HG03378 (cell line): ENCODE data around the gene PLEKHH3.
"Not testable (repeated sequence)": the region's sequence is repeated elsewhere in the genome, so short reads cannot be mapped to it uniquely, and the experiment has no call there.

Experiments used
- ATAC-seq: cut with Tn5 transposase; IDR thresholded peaks from one replicate; pipeline ENCODE4 v1.9.1; 2021; ENCODE audit warnings: mild to moderate bottlenecking, moderate library complexity; ENCODE audit not compliant: unreplicated experiment

Gene PLEKHH3

GRCh38 chr17:42673266-42673884, 3.4 kb downstream of the PLEKHH3 start:
- ATAC-seq, result no peak

- no peak for ATAC-seq
Observed at GRCh38 chr17:42672038-42672437, 4.8 kb downstream of the PLEKHH3 start.

GRCh38 chr17:42670789-42671657, 5.8 kb downstream of the PLEKHH3 start:
- no peak for ATAC-seq

GRCh38 chr17:42669977-42670788, 6.6 kb downstream of the PLEKHH3 start:
- ATAC-seq, result no peak

- ATAC-seq, result no peak
Observed at GRCh38 chr17:42669705-42669976, 7.2 kb downstream of the PLEKHH3 start.

- no peak for ATAC-seq
Observed at GRCh38 chr17:42667088-42667951, 9.5 kb downstream of the PLEKHH3 start.

GRCh38 chr17:42666126-42666525, 10.7 kb downstream of the PLEKHH3 start:
- ATAC-seq, result not testable (repeated sequence)

GRCh38 chr17:42665581-42666001, 11.2 kb downstream of the PLEKHH3 start:
- no peak for ATAC-seq

GRCh38 chr17:42660692-42661345, 16.0 kb downstream of the PLEKHH3 start:
- ATAC-seq, result no peak

GRCh38 chr17:42659932-42660274, 16.9 kb downstream of the PLEKHH3 start:
- ATAC-seq, result not testable (repeated sequence)

- ATAC-seq, result no peak
Observed at GRCh38 chr17:42659079-42659931, 17.5 kb downstream of the PLEKHH3 start, which contains the start of gene TUBG2. TSS of gene TUBG2 (plus strand) at chr17:42659284. CDS start at chr17:42659504, 220 bp downstream.

GRCh38 chr17:42657824-42658588, 18.8 kb downstream of the PLEKHH3 start:
- no peak for ATAC-seq

GRCh38 chr17:42655528-42655927, 21.3 kb downstream of the PLEKHH3 start:
- no peak for ATAC-seq

- ATAC-seq, result no peak
Observed at GRCh38 chr17:42653179-42654124, 23.3 kb downstream of the PLEKHH3 start.

- ATAC-seq, result no peak
Observed at GRCh38 chr17:42651392-42651791, 25.4 kb downstream of the PLEKHH3 start.

GRCh38 chr17:42647778-42648177, 29.0 kb downstream of the PLEKHH3 start:
- ATAC-seq, result no peak

- ATAC-seq, result no peak
Observed at GRCh38 chr17:42642336-42642735, 34.5 kb downstream of the PLEKHH3 start.
